ENCODE results near the gene AP3S2. TPM values are rescaled to one million over a fixed set of nuclear protein-coding genes. Genes with fewer than 3 reads are reported as not detected.
"Not testable (repeated sequence)": the region's sequence is repeated elsewhere in the genome, so short reads cannot be mapped to it uniquely, and the experiment has no call there.

Gene AP3S2
- total RNA-seq, 1 donor from 2014 or later: 28.5 TPM

GRCh38 chr15:89870688-89871288 is 23.0 kb downstream of the AP3S2 start:
- intact Hi-C loops (cut with micrococcal nuclease): no loop called here

GRCh38 chr15:89870006-89870405 is 23.8 kb downstream of the AP3S2 start:
- intact Hi-C loops (cut with micrococcal nuclease): no loop called here

- intact Hi-C loops (cut with micrococcal nuclease): not testable (repeated sequence)
These were observed 24.3 kb downstream of the AP3S2 start for GRCh38 chr15:89869490-89869889.

- intact Hi-C loops (cut with micrococcal nuclease): no loop called here
These were observed 28.6 kb downstream of the AP3S2 start for GRCh38 chr15:89864958-89865739.

GRCh38 chr15:89863918-89864317 is 29.9 kb downstream of the AP3S2 start:
- intact Hi-C loops (cut with micrococcal nuclease): no loop called here

- intact Hi-C loops (cut with micrococcal nuclease): no loop called here
These were observed 32.9 kb downstream of the AP3S2 start for GRCh38 chr15:89860891-89861290.

- intact Hi-C loops (cut with micrococcal nuclease): no loop called here
These were observed 33.4 kb downstream of the AP3S2 start for GRCh38 chr15:89860431-89860830.

GRCh38 chr15:89858661-89859458 is 34.9 kb downstream of the AP3S2 start:
- intact Hi-C loops (cut with micrococcal nuclease): no loop called here

GRCh38 chr15:89857673-89858072 is 36.1 kb downstream of the AP3S2 start:
- intact Hi-C loops (cut with micrococcal nuclease): no loop called here

GRCh38 chr15:89855948-89856347 is 37.8 kb downstream of the AP3S2 start:
- intact Hi-C loops (cut with micrococcal nuclease): no loop called here

GRCh38 chr15:89854863-89855262 is 38.9 kb downstream of the AP3S2 start:
- intact Hi-C loops (cut with micrococcal nuclease): not testable (repeated sequence)

- intact Hi-C loops (cut with micrococcal nuclease): no loop called here
These were observed 41.3 kb downstream of the AP3S2 start for GRCh38 chr15:89852342-89852995.

- intact Hi-C loops (cut with micrococcal nuclease): no loop called here
These were observed 42.0 kb downstream of the AP3S2 start for GRCh38 chr15:89851673-89852341.

- intact Hi-C loops (cut with micrococcal nuclease): no loop called here
These were observed 44.9 kb downstream of the AP3S2 start for GRCh38 chr15:89848970-89849292.

GRCh38 chr15:89847101-89847500 is 46.7 kb downstream of the AP3S2 start:
- intact Hi-C loops (cut with micrococcal nuclease): no loop called here

GRCh38 chr15:89845305-89845893 is 48.4 kb downstream of the AP3S2 start:
- intact Hi-C loops (cut with micrococcal nuclease): no loop called here

GRCh38 chr15:89841962-89842361 is 51.8 kb downstream of the AP3S2 start:
- intact Hi-C loops (cut with micrococcal nuclease): no loop called here

- intact Hi-C loops (cut with micrococcal nuclease): no loop called here
These were observed 52.5 kb downstream of the AP3S2 start for GRCh38 chr15:89841306-89841705.

- intact Hi-C loops (cut with micrococcal nuclease): no loop called here
These were observed 54.5 kb downstream of the AP3S2 start for GRCh38 chr15:89839167-89839810.

- intact Hi-C loops (cut with micrococcal nuclease): no loop called here
These were observed 56.0 kb downstream of the AP3S2 start for GRCh38 chr15:89837830-89838178.
